ENCODE results near the gene SLC4A2. TPM values are rescaled to one million over a fixed set of nuclear protein-coding genes. Genes with fewer than 3 reads are reported as not detected.

SLC4A2 gene
- total and polyA plus RNA-seq, 7 donors, result 26.5 to 39.8 (median 32.0) TPM

GRCh38 chr7:151110236-151110940, 51.0 kb downstream of the SLC4A2 start:
- TF ChIP-seq CTCF (IDR thresholded peaks at IDR 0.05), result no peak
- ATAC-seq (no peak), DNase-seq (peak in 1 of 2 donors; percentile 12)
- no peak overlapping the region for H3K27ac ChIP-seq
- H3K36me3 ChIP-seq (ENCODE audit: insufficient read depth in 1 of 2, low read depth in 1 of 2), result no peaks in the 10 kb centered on the region
- no peak overlapping the region for H3K4me3 ChIP-seq
- H3K27me3 ChIP-seq (ENCODE audit: insufficient read depth in 3 of 3, low read length in 2 of 3), result no peaks in the 10 kb centered on the region
- no peaks in the 10 kb centered on the region for H3K4me1 ChIP-seq
- WGBS, 3 donors, result 71 to 78% (median 72%) methylated on average over 11 of the region's 11 CpGs
- H3K9me3 ChIP-seq, result no peaks in the 10 kb centered on the region
- intact Hi-C loops (cut with DNase I), result loop anchor here (2.0 to 5.0 kb wide), 5 partner anchors 22 to 213 kb away; partner anchors contain the start of gene ABCB8 (in 1 of the 2)

- Histone ChIP-seq H3K36me3 (ENCODE audit: insufficient read depth in 1 of 2, low read depth in 1 of 2) (no peaks in the 10 kb centered on the region), H3K27ac (no peak overlapping the region), H3K9me3 (no peaks in the 10 kb centered on the region), H3K27me3 (ENCODE audit: insufficient read depth in 3 of 3, low read length in 2 of 3) (no peaks in the 10 kb centered on the region), H3K4me3 (no peak overlapping the region), H3K4me1 (no peaks in the 10 kb centered on the region)
- intact Hi-C loops (cut with DNase I), result loop anchor here (1.0 to 5.0 kb wide), 6 partner anchors 22 to 214 kb away; partner anchors contain the start of gene ABCB8 (in 1 of the 2)
- ATAC-seq (peak; percentile 79 to 93 (median 86)), DNase-seq (peak; percentile 78 to 89)
- TF ChIP-seq CTCF (IDR thresholded peaks at IDR 0.05), result peak; percentile 90
- 33 to 41% (median 36%) methylated on average over 19 to 20 of the region's 20 CpGs for WGBS, 3 donors
These were observed 51.7 kb downstream of the SLC4A2 start for GRCh38 chr7:151110941-151111645.

- peaks cover 0 to 4% of the 10 kb centered on the region in 2 donors for H3K36me3 ChIP-seq (ENCODE audit: insufficient read depth in 1 of 2, low read depth in 1 of 2)
- no peaks in the 10 kb centered on the region for H3K4me1 ChIP-seq
- intact Hi-C loops (cut with DNase I), result loop anchor here (5.0 kb wide), 4 partner anchors 81 to 216 kb away; partner anchors contain the start of gene ABCB8 (in 1 of the 2)
- ATAC-seq (no peak), DNase-seq (no peak)
- no peak for TF ChIP-seq CTCF (IDR thresholded peaks at IDR 0.05)
- no peaks in the 10 kb centered on the region for H3K9me3 ChIP-seq
- no peaks in the 10 kb centered on the region for H3K27me3 ChIP-seq (ENCODE audit: insufficient read depth in 3 of 3, low read length in 2 of 3)
- 88 to 91% (median 90%) methylated on average over 13 of the region's 13 CpGs for WGBS, 3 donors
- no peak overlapping the region for H3K4me3 ChIP-seq
- H3K27ac ChIP-seq, result no peak overlapping the region
These were observed 54.2 kb downstream of the SLC4A2 start for GRCh38 chr7:151113344-151114150.

- WGBS, 3 donors, result 46 to 63% (median 59%) methylated on average over 59 to 101 of the region's 101 CpGs
- Histone ChIP-seq H3K27me3 (ENCODE audit: insufficient read depth in 3 of 3, low read length in 2 of 3) (no peaks in the 10 kb centered on the region), H3K4me3 (peak overlapping the region; percentile 30), H3K36me3 (ENCODE audit: insufficient read depth in 1 of 2, low read depth in 1 of 2) (peaks cover 0 to 13% of the 10 kb centered on the region in 2 donors), H3K9me3 (no peaks in the 10 kb centered on the region), H3K4me1 (no peaks in the 10 kb centered on the region), H3K27ac (no peak overlapping the region)
- intact Hi-C loops (cut with DNase I), result loop anchor here (5.0 kb wide), 4 partner anchors 82 to 217 kb away; partner anchors contain the start of gene ABCB8 (in 1 of the 2)
- ATAC-seq (no peak), DNase-seq (no peak)
- no peak for TF ChIP-seq CTCF (IDR thresholded peaks at IDR 0.05)
These were observed 55.0 kb downstream of the SLC4A2 start for GRCh38 chr7:151114151-151115090.

All from psoas muscle (tissue), 8 donors.